RWPE1 (cell line): ENCODE data around the gene TTC39A.

Experiments
- CTCF ChIA-PET: fragments of 350-600 bp; sonication (Branson Sonifier 250); formaldehyde crosslinking; extraction: SDS; loops from one replicate; lab custom pipeline; 2021; lab: Yijun Ruan, JAX
- POLR2A ChIA-PET: fragments of 400-600 bp; formaldehyde crosslinking; extraction: SDS; loops from one replicate; lab custom pipeline; 2020; ENCODE audit warnings: antibody characterized with exemption; ENCODE audit not compliant: low non-redundant PET; lab: Yijun Ruan, JAX
- DNase-seq: peaks from one replicate; pipeline ENCODE4 v3.0.0; 2012; ENCODE audit warnings: low spot score
- H3K27ac ChIP-seq: fragments of 450-650 bp; 2 replicates; pipeline ENCODE4 v1.5.1; 2017
- CTCF ChIP-seq: fragments of 450-650 bp; conservative IDR thresholded peaks from 2 replicates; pipeline ENCODE4 v1.5.1; 2017; ENCODE audit warnings: low read depth, mild to moderate bottlenecking

The TTC39A gene

GRCh38 chr1:51302746-51303145 lies 27.6 kb downstream of the TTC39A start:
- H3K27ac ChIP-seq: no peak overlapping the region
- no peak for DNase-seq
- no peak for TF ChIP-seq CTCF
- POLR2A ChIA-PET: no interaction called here
- CTCF ChIA-PET: no interaction called here

- no peak overlapping the region for H3K27ac ChIP-seq
- ChIA-PET POLR2A (no interaction called here), CTCF (no interaction called here)
- DNase-seq: no peak
- TF ChIP-seq CTCF: no peak
Observed at GRCh38 chr1:51302270-51302669, 28.1 kb downstream of the TTC39A start.

GRCh38 chr1:51301844-51302162 lies 28.6 kb downstream of the TTC39A start:
- TF ChIP-seq CTCF: no peak
- POLR2A ChIA-PET: no interaction called here
- no peak for DNase-seq
- CTCF ChIA-PET: interaction anchor here (0.6 kb wide), 1 partner anchor 1067 kb away, joined by 11 read pairs; no protein-coding TSS in a partner anchor
- no peak overlapping the region for H3K27ac ChIP-seq

GRCh38 chr1:51301152-51301843 lies 29.1 kb downstream of the TTC39A start:
- no peak for DNase-seq
- H3K27ac ChIP-seq: no peak overlapping the region
- no peak for TF ChIP-seq CTCF
- CTCF ChIA-PET: interaction anchor here (0.6 kb wide), 1 partner anchor 1067 kb away, joined by 11 read pairs; no protein-coding TSS in a partner anchor
- POLR2A ChIA-PET: no interaction called here

GRCh38 chr1:51299981-51300670 lies 30.2 kb downstream of the TTC39A start:
- TF ChIP-seq CTCF: no peak
- no peak for DNase-seq
- POLR2A ChIA-PET: no interaction called here
- CTCF ChIA-PET: interaction anchor here (0.6 kb wide), 1 partner anchor 958 kb away, joined by 3 read pairs; no protein-coding TSS in a partner anchor
- H3K27ac ChIP-seq: no peak overlapping the region

- ChIA-PET POLR2A (no interaction called here), CTCF (no interaction called here)
- H3K27ac ChIP-seq: no peak overlapping the region
- no peak for DNase-seq
- TF ChIP-seq CTCF: no peak
Observed at GRCh38 chr1:51299185-51299885, 31.0 kb downstream of the TTC39A start.
